ENCODE results near the gene FZD7. TPM values are rescaled to one million over a fixed set of nuclear protein-coding genes. Genes with fewer than 3 reads are reported as not detected.

FZD7 gene
- total RNA-seq, 1 donor from 2014 or later: 32.5 TPM

DNA sequence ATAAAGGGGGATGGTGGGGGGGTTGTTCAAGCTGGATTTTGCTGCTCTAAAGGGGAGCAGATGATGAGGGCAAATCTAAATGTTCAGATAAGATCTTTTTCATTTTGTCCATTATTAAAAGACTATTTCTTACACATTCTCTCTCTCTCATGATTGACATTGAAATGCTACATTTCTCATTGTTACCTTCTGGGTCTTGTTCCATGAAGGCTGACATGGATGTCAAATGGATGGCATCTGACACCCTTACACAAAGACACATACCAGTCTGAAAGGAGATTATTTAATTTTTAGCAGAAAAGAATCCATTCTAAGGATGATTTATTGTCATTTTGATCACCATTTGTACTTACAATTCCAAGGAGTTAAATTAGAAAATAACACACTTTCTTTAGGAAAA, 11.1 kb downstream of the FZD7 start:
- H3K4me3 ChIP-seq: no peak overlapping the region
- TF ChIP-seq, protein P1, sequence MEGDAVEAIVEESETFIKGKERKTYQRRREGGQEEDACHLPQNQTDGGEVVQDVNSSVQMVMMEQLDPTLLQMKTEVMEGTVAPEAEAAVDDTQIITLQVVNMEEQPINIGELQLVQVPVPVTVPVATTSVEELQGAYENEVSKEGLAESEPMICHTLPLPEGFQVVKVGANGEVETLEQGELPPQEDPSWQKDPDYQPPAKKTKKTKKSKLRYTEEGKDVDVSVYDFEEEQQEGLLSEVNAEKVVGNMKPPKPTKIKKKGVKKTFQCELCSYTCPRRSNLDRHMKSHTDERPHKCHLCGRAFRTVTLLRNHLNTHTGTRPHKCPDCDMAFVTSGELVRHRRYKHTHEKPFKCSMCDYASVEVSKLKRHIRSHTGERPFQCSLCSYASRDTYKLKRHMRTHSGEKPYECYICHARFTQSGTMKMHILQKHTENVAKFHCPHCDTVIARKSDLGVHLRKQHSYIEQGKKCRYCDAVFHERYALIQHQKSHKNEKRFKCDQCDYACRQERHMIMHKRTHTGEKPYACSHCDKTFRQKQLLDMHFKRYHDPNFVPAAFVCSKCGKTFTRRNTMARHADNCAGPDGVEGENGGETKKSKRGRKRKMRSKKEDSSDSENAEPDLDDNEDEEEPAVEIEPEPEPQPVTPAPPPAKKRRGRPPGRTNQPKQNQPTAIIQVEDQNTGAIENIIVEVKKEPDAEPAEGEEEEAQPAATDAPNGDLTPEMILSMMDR (IDR thresholded peaks at IDR 0.05): no peak
- no peak overlapping the region for H3K27ac ChIP-seq
- H3K4me1 ChIP-seq: no peaks in the 10 kb centered on the region
- no peaks in the 10 kb centered on the region for H3K9me3 ChIP-seq
- no peak for DNase-seq (ENCODE audit: low spot score in 2 of 2)
- intact Hi-C loops (cut with DNase I): no loop called here
- no peaks in the 10 kb centered on the region for H3K36me3 ChIP-seq
- H3K27me3 ChIP-seq: no peaks in the 10 kb centered on the region

DNA sequence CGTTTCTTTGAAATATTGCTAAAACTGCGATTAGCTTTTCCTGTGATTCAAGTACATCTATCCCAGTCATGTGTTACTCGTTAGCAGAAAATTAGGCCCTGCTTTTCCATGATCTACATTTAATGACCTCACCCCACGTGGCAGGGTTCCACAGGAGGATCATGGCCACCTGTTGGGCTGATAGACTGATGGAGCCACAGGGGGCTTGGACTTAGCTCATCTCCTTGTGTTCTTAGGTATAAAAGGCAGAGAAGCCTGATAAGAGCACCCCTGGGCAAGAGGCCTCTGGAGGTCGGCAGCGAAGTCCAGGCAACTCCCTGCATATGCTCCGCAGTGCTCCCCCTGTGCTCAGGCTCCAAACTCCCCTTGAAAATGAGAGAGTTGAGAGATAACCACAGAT, 12.9 kb downstream of the FZD7 start:
- no peaks in the 10 kb centered on the region for H3K4me1 ChIP-seq
- TF ChIP-seq, protein P1 (IDR thresholded peaks at IDR 0.05): no peak
- intact Hi-C loops (cut with DNase I): no loop called here
- H3K27me3 ChIP-seq: no peaks in the 10 kb centered on the region
- no peaks in the 10 kb centered on the region for H3K36me3 ChIP-seq
- no peak overlapping the region for H3K27ac ChIP-seq
- no peaks in the 10 kb centered on the region for H3K9me3 ChIP-seq
- no peak for DNase-seq (ENCODE audit: low spot score in 2 of 2)
- no peak overlapping the region for H3K4me3 ChIP-seq

DNA sequence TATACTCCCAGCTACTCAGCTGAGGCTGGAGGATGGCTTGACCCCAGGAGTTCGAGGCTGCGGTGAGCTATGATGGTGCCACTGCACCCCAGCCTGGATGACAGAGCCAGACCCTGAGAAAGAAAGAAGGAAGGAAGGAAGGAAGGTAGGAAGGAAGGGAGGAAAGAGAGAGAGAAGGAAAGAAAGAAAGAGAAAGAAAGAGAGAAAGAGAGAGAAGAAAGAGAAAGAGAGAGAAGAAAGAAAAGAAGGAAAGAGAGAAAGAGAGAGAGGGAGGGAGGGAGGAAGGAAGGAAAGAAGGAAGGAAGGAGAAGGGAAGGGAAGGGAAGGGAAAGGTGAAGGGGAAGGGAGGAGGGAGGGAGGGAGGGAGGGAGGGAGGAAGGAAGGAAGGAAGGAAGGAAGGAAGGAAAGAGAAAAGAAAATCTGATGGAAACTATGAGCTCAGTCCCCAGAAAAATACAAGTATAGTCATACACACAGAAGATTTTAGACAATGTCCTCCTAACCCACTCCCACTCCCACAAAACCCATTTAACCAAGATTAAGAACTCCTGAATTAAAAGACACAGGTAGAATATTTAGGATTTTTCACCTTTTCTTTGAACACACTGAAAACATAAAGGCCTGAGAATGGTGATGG, 15.6 kb downstream of the FZD7 start:
- H3K27ac ChIP-seq: no peak overlapping the region
- no peak overlapping the region for H3K4me3 ChIP-seq
- H3K36me3 ChIP-seq: no peaks in the 10 kb centered on the region
- H3K27me3 ChIP-seq: no peaks in the 10 kb centered on the region
- no peaks in the 10 kb centered on the region for H3K4me1 ChIP-seq
- DNase-seq (ENCODE audit: low spot score in 2 of 2): no peak
- H3K9me3 ChIP-seq: no peaks in the 10 kb centered on the region
- TF ChIP-seq, protein P1 (IDR thresholded peaks at IDR 0.05): no peak
- intact Hi-C loops (cut with DNase I): no loop called here

DNA sequence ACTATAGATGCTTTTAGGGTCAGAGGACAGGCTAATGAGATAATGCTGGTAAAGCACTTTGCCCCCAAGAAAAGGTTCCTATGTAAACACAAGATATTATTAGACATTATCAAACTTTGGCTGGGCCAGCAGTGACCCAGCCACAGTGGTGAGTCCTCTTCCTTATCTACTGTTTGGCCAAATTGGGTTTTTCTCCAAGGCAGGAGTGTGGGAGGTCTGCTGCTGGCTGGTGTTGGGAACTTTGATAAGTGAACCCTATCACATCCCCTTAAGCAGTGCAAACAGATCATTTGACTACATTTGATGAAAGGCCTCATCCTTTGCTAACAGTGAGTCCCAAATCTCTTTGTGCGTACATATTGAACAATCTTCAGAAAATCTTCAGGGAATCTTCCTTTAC, 16.2 kb downstream of the FZD7 start:
- Histone ChIP-seq H3K27me3 (no peaks in the 10 kb centered on the region), H3K27ac (no peak overlapping the region), H3K4me1 (no peaks in the 10 kb centered on the region), H3K36me3 (no peaks in the 10 kb centered on the region), H3K9me3 (no peaks in the 10 kb centered on the region), H3K4me3 (no peak overlapping the region)
- TF ChIP-seq, protein P1 (IDR thresholded peaks at IDR 0.05): no peak
- intact Hi-C loops (cut with DNase I): no loop called here
- DNase-seq (ENCODE audit: low spot score in 2 of 2): no peak

DNA sequence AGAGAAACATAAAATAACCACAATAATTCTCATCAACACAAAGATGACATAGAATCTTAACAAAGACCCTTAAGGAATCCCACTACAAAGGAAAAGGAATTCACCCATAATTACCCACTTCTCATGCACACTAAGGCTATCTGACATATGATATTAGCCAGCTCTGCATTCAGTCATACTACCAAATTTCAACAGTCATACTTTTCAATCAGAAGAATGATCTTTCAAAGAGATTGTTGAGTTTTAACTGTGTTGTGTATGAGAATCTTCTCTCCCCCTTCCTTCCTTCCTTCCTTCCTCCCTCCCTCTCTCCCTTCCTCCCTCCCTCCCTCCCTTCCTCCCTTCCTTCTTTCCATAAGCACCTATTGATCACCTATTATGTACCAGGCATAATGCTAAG, 17.0 kb downstream of the FZD7 start:
- intact Hi-C loops (cut with DNase I): no loop called here
- H3K4me3 ChIP-seq: no peak overlapping the region
- TF ChIP-seq, protein P1 (IDR thresholded peaks at IDR 0.05): no peak
- no peak overlapping the region for H3K27ac ChIP-seq
- no peaks in the 10 kb centered on the region for H3K9me3 ChIP-seq
- DNase-seq (ENCODE audit: low spot score in 2 of 2): no peak
- no peaks in the 10 kb centered on the region for H3K4me1 ChIP-seq
- no peaks in the 10 kb centered on the region for H3K27me3 ChIP-seq
- no peaks in the 10 kb centered on the region for H3K36me3 ChIP-seq
